ENCODE results near the gene ZNF296. TPM values are rescaled to one million over a fixed set of nuclear protein-coding genes. Genes with fewer than 3 reads are reported as not detected.

Gene ZNF296
- total RNA-seq, 1 donor from 2014 or later = not detected

- DNase-seq (ENCODE audit: low spot score) = no peak
These were observed 13.8 kb upstream of the ZNF296 start for GRCh38 chr19:45090034-45090433.

GRCh38 chr19:45087531-45087930 lies 11.3 kb upstream of the ZNF296 start:
- no peak for TF ChIP-seq EZH2 (IDR thresholded peaks at IDR 0.05)
- TF ChIP-seq CTCF (IDR thresholded peaks at IDR 0.05) = no peak
- no peak for TF ChIP-seq EZH2phosphoT487 (IDR thresholded peaks at IDR 0.05)
- H3K4me3 ChIP-seq = no peak overlapping the region
- H3K27me3 ChIP-seq = no peaks in the 10 kb centered on the region
- no peak overlapping the region for H2AFZ ChIP-seq (replicated peaks)
- Mint-ChIP-seq H3K27ac (no peak overlapping the region), H3K4me3 (no peak overlapping the region), H3K4me1 (peaks cover 14% of the 10 kb centered on the region), H3K27me3 (ENCODE audit: insufficient read depth, low read depth) (peaks cover 5% of the 10 kb centered on the region), H3K9me3 (no peaks in the 10 kb centered on the region), H3K36me3 (peaks cover 8% of the 10 kb centered on the region)
- H3K36me3 ChIP-seq = no peaks in the 10 kb centered on the region
- H3K9me3 ChIP-seq (ENCODE audit: low read depth) = no peaks in the 10 kb centered on the region
- H3K9ac ChIP-seq = no peak overlapping the region
- no peak for DNase-seq (ENCODE audit: low spot score)
- peaks cover 27% of the 10 kb centered on the region for H3K79me2 ChIP-seq (ENCODE audit: low read depth)
- H3K27ac ChIP-seq = no peak overlapping the region
- H3F3A ChIP-seq (ENCODE audit: low read depth) = peaks cover 26% of the 10 kb centered on the region
- no peak overlapping the region for H3K4me2 ChIP-seq
- peaks cover 6% of the 10 kb centered on the region for H4K20me1 ChIP-seq (ENCODE audit: low read depth)
- H3K4me1 ChIP-seq = peaks cover 7% of the 10 kb centered on the region

More at GRCh38 chr19:45090034-45090433, 13.8 kb upstream of the ZNF296 start:
- H3K9me3 ChIP-seq (ENCODE audit: low read depth) = no peaks in the 10 kb centered on the region
- H4K20me1 ChIP-seq (ENCODE audit: low read depth) = peaks cover 23% of the 10 kb centered on the region
- H3K79me2 ChIP-seq (ENCODE audit: low read depth) = peaks cover 29% of the 10 kb centered on the region
- H3K9ac ChIP-seq = no peak overlapping the region
- no peaks in the 10 kb centered on the region for H3K9me3 Mint-ChIP-seq
- H3K27ac ChIP-seq = no peak overlapping the region
- peak overlapping the region; percentile 58 for H3K4me3 Mint-ChIP-seq
- no peaks in the 10 kb centered on the region for H3K36me3 ChIP-seq
- H2AFZ ChIP-seq (replicated peaks) = no peak overlapping the region
- H3K27me3 ChIP-seq = no peaks in the 10 kb centered on the region
- H3K4me1 ChIP-seq = peaks cover 17% of the 10 kb centered on the region
- H3F3A ChIP-seq (ENCODE audit: low read depth) = peaks cover 30% of the 10 kb centered on the region
- no peak overlapping the region for H3K4me3 ChIP-seq
- no peak for TF ChIP-seq CTCF (IDR thresholded peaks at IDR 0.05)
- no peak for TF ChIP-seq EZH2 (IDR thresholded peaks at IDR 0.05)
- TF ChIP-seq EZH2phosphoT487 (IDR thresholded peaks at IDR 0.05) = no peak
- H3K27ac Mint-ChIP-seq = no peak overlapping the region
- H3K36me3 Mint-ChIP-seq = peaks cover 14% of the 10 kb centered on the region
- H3K4me2 ChIP-seq = no peak overlapping the region
- H3K4me1 Mint-ChIP-seq = peaks cover 30% of the 10 kb centered on the region
- H3K27me3 Mint-ChIP-seq (ENCODE audit: insufficient read depth, low read depth) = peaks cover 8% of the 10 kb centered on the region

- Histone ChIP-seq H2AFZ (replicated peaks) (no peak overlapping the region), H3K79me2 (ENCODE audit: low read depth) (peaks cover 38% of the 10 kb centered on the region), H3K9me3 (ENCODE audit: low read depth) (no peaks in the 10 kb centered on the region), H3K4me2 (no peak overlapping the region), H3F3A (ENCODE audit: low read depth) (peaks cover 17% of the 10 kb centered on the region), H3K36me3 (no peaks in the 10 kb centered on the region), H3K27me3 (no peaks in the 10 kb centered on the region), H3K4me3 (no peak overlapping the region), H3K27ac (no peak overlapping the region), H4K20me1 (ENCODE audit: low read depth) (peaks cover 11% of the 10 kb centered on the region), H3K4me1 (peaks cover 7% of the 10 kb centered on the region), H3K9ac (no peak overlapping the region)
- TF ChIP-seq EZH2 (IDR thresholded peaks at IDR 0.05) (no peak), CTCF (IDR thresholded peaks at IDR 0.05) (no peak), EZH2phosphoT487 (IDR thresholded peaks at IDR 0.05) (no peak)
- no peaks in the 10 kb centered on the region for H3K9me3 Mint-ChIP-seq
- no peak for DNase-seq (ENCODE audit: low spot score)
- peaks cover 14% of the 10 kb centered on the region for H3K4me1 Mint-ChIP-seq
- peaks cover 9% of the 10 kb centered on the region for H3K27me3 Mint-ChIP-seq (ENCODE audit: insufficient read depth, low read depth)
- H3K36me3 Mint-ChIP-seq = peaks cover 16% of the 10 kb centered on the region
- H3K4me3 Mint-ChIP-seq = no peak overlapping the region
- no peak overlapping the region for H3K27ac Mint-ChIP-seq
These were observed 10.2 kb upstream of the ZNF296 start for GRCh38 chr19:45086480-45086879.

All from neural progenitor cell (in vitro differentiated cells).